Neutrophil (primary cell): Measurements from ENCODE around the gene CBX3.

Source experiments
- H3K27ac ChIP-seq: fragments of 200-600 bp; sonication (generic); 2 replicates; pipeline ENCODE4 v1.5.1; 2016; ENCODE audit warnings: mild to moderate bottlenecking, moderate library complexity
- H3K27me3 ChIP-seq: fragments of 200-600 bp; sonication (generic); 2 replicates; pipeline ENCODE4 v1.6.0; 2016; ENCODE audit warnings: mild to moderate bottlenecking
- H3K36me3 ChIP-seq: fragments of 200-600 bp; sonication (generic); 2 replicates; pipeline ENCODE4 v1.5.1; 2017
- H3K4me1 ChIP-seq, 2 experiments: fragments of 200-600 bp in 1 of 2; sonication (generic) in 1 of 2; 1 replicate in 1 of 2; 2 replicates in 1 of 2; pipeline versions ENCODE4 v1.5.1 to v1.6.1; 2013 to 2016; ENCODE audit warnings: low read depth in 1 of 2, low read length in 1 of 2, mild to moderate bottlenecking in 1 of 2, moderate library complexity in 1 of 2; ENCODE audit not compliant: control insufficient read depth in 1 of 2, insufficient read depth in 1 of 2
- H3K4me3 ChIP-seq, 2 experiments: fragments of 200-600 bp in 1 of 2; sonication (generic) in 1 of 2; 1 replicate in 1 of 2; 2 replicates in 1 of 2; pipeline ENCODE4 v1.5.1; 2013 to 2016; ENCODE audit warnings: low read depth in 1 of 2, low read length in 1 of 2, mild to moderate bottlenecking in 1 of 2, moderate library complexity in 1 of 2
- H3K9me3 ChIP-seq: fragments of 200-600 bp; sonication (generic); 2 replicates; pipeline ENCODE4 v1.5.1; 2016
- TF ChIP-seq, protein P1 (sequence below): fragments of 200-600 bp; sonication (generic); IDR thresholded peaks from 2 replicates; pipeline ENCODE4 v1.5.1; 2016; ENCODE audit warnings: antibody characterized with exemption

CBX3 gene

DNA sequence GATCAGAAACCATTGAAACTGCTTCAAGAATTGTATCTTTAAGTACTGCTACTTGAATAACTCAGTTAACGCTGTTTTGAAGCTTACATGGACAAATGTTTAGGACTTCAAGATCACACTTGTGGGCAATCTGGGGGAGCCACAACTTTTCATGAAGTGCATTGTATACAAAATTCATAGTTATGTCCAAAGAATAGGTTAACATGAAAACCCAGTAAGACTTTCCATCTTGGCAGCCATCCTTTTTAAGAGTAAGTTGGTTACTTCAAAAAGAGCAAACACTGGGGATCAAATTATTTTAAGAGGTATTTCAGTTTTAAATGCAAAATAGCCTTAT, 15.7 kb upstream of the CBX3 start:
- Histone ChIP-seq H3K36me3 (peaks cover 71% of the 10 kb centered on the region), H3K9me3 (no peaks in the 10 kb centered on the region), H3K27me3 (no peaks in the 10 kb centered on the region), H3K4me3 (no peak overlapping the region), H3K27ac (peak overlapping the region; percentile 36), H3K4me1 (peaks cover 0 to 4% of the 10 kb centered on the region in 2 experiments)
- TF ChIP-seq, protein P1, sequence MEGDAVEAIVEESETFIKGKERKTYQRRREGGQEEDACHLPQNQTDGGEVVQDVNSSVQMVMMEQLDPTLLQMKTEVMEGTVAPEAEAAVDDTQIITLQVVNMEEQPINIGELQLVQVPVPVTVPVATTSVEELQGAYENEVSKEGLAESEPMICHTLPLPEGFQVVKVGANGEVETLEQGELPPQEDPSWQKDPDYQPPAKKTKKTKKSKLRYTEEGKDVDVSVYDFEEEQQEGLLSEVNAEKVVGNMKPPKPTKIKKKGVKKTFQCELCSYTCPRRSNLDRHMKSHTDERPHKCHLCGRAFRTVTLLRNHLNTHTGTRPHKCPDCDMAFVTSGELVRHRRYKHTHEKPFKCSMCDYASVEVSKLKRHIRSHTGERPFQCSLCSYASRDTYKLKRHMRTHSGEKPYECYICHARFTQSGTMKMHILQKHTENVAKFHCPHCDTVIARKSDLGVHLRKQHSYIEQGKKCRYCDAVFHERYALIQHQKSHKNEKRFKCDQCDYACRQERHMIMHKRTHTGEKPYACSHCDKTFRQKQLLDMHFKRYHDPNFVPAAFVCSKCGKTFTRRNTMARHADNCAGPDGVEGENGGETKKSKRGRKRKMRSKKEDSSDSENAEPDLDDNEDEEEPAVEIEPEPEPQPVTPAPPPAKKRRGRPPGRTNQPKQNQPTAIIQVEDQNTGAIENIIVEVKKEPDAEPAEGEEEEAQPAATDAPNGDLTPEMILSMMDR = no peak

DNA sequence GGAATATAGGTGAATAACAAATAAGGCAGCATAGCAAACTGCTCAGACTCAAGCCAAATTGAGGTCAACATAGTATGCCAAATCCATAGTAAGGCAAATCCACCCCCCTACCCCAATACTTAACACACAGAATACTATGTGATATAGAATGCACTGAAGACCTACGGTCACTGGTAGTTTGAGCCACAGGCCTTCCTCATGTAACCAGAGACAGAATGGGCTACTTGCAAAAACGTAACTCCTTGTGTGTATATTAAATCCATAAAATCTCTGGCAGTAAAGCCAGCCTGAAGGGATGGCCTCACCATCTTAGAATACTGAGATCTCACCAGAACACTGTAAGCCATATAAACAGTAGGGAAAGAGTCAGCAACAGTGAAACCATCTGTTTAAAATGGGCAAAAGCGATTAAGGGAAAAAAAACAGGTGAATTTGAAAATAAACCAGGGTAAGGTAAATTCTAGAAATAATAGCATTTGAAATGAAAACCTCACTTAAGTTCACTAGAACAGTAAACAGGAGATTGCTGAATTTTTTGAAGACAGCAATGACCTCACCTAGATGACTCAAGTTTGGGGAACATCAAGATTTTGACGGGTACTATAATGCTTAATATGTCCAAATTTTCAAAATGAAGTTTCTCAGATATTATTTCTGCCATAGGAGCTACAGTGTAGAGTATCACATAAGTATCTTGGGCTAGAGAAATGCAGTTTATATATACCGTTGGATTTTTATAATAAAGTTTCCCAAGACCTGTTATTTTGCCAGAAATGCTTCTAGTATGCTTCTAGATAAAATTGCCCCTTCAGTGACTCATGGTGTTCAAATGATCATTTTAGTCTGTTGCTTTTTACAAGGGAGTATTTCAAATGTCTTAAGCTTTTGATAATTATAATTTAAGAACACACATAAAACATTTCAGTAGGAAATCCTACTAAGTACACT, 14.9 kb upstream of the CBX3 start:
- peak overlapping the region; percentile 36 for H3K27ac ChIP-seq
- H3K27me3 ChIP-seq = no peaks in the 10 kb centered on the region
- TF ChIP-seq, protein P1 = no peak
- peaks cover 79% of the 10 kb centered on the region for H3K36me3 ChIP-seq
- H3K9me3 ChIP-seq = no peaks in the 10 kb centered on the region
- H3K4me3 ChIP-seq = no peak overlapping the region
- peaks cover 0 to 4% of the 10 kb centered on the region in 2 experiments for H3K4me1 ChIP-seq

DNA sequence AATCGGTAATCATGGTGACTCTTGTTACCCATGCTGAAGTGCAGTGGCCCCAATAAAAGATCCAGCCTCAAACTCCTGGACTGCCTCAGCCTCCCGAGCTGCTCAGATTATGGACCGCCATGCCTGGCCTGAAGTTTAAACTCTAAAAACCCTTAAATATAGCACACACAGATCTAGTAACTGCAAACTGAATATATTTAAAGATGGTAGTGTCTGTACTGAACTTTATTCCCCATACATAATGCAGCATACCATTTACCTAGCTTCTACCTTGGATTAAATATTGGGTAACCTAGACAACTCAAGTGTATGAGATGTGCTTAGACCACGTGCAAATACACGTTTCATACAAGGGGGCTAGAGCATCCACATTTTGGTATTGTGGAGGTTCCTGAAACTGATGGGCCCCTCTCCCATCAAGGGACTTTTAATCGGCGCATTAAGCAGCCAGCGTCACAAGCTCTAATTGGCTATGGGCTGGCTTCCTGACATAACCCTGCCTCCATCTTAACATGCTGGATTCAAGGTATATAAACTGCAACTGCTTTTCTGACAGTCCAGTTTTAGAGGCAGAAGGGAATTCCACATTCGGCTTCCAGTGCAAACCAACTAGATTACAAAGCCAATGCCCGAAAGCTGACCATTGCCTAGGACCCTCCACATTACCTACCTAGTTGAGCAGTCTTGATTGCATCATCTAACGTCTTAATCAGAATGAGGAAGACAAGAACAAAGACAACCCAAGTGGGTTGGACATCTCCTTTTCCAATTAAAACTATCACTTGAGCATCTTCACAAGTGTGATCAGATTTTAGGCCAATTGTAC, 14.0 kb upstream of the CBX3 start:
- peak overlapping the region; percentile 36 for H3K27ac ChIP-seq
- H3K4me3 ChIP-seq = no peak overlapping the region
- peaks cover 88% of the 10 kb centered on the region for H3K36me3 ChIP-seq
- TF ChIP-seq, protein P1 = no peak
- H3K9me3 ChIP-seq = no peaks in the 10 kb centered on the region
- peaks cover 5 to 6% of the 10 kb centered on the region in 2 experiments for H3K4me1 ChIP-seq
- no peaks in the 10 kb centered on the region for H3K27me3 ChIP-seq

DNA sequence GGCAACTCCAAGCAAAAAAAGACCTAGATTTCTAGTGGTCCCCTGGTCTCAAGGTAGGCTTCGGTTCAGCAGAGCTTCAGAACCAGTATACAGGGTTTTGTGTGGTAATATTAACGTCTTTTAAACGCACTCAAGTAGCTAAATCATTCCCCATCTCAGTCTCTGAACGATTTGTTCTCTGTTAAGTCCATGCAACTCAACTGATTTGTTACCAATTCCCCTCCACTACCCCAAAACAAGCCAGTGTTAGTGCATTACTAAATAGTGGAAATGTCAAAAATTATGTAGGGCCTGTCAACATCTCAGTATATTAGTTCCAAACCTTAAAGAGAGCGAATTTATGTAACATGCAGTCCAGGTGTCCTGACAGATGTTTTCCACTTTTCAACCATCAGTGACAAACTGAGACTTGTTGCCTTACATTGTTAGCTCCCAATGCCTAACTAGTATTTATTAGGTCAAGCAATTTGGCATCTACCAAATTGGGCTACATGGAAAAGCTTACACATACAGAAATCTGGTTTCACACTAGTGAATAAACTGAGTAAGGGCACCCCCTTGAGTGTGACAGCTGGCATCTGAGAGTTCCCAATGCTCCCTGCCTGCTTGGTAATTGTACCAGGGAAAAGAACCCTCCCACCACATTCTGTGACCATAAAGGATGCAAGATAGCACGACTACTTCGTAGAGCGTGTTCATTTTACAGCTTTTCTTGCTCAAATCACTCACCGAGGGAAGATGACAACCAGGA, 13.2 kb upstream of the CBX3 start:
- H3K36me3 ChIP-seq = peaks cover 88% of the 10 kb centered on the region
- H3K27ac ChIP-seq = peak overlapping the region; percentile 36
- no peaks in the 10 kb centered on the region for H3K27me3 ChIP-seq
- H3K9me3 ChIP-seq = no peaks in the 10 kb centered on the region
- TF ChIP-seq, protein P1 = no peak
- H3K4me3 ChIP-seq = no peak overlapping the region
- peaks cover 5 to 7% of the 10 kb centered on the region in 2 experiments for H3K4me1 ChIP-seq

DNA sequence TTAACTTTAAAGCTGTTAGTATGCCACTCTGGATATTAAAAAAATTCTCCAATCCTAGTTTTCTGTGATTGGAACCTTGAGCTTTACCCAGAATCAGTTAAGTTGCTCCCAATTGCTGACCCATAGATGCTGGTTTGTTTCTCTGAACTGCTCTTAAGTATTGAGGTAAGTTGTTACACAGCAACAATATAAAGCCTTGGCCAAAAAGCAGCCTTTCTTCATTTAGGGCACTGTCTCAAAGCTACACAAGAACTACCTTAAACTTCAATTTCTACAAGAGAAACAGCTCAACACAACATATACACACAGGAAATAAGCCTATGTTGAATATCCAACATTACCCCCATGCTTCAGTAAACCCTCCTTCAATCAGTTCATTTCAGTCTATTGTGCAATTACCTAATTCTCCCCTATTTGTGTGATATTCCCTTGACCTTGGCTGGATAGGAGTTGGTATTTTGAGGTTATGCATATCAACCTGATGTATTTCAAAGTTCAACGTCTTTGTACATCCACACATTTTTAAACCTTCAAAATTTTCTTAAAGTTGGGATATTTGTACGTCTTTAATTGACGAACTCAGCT, 12.5 kb upstream of the CBX3 start:
- Histone ChIP-seq H3K4me3 (no peak overlapping the region), H3K27ac (no peak overlapping the region), H3K9me3 (no peaks in the 10 kb centered on the region), H3K4me1 (peaks cover 5 to 10% of the 10 kb centered on the region in 2 experiments), H3K27me3 (no peaks in the 10 kb centered on the region), H3K36me3 (peaks cover 90% of the 10 kb centered on the region)
- TF ChIP-seq, protein P1 = no peak
